Measurements from ENCODE around the gene PARVG.

The PARVG gene

DNA sequence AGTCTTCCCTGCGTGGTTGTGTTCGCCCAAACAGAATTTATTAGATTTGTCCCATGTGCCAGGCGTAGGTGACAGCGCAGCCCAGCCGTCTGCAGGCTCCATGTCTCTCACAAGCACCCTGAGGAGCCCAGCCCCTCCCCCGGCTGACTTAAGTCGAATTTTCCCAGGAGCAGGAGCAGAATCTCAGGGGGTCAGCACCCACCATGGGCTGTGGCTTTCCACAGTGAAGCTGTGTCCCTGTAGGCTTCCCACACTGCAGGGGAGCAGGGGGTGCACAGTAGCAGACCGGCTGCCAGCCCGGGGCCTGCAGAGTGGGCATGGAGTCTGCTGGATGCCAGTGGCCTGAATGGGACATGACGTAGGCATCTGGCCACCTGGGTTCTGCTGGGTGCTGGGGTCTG is 16.0 kb downstream of the PARVG start:
- peaks cover 7% of the 10 kb centered on the region for H3K36me3 ChIP-seq (ENCODE audit: control insufficient read depth, insufficient read depth, low read length)
- no peak overlapping the region for H3K4me3 ChIP-seq (replicated peaks; ENCODE audit: low read depth, low read length)
- DNase-seq (ENCODE audit: extremely low read depth, insufficient read length): no peak
- no peak for TF ChIP-seq CTCF (IDR thresholded peaks at IDR 0.05; ENCODE audit: insufficient read depth, low read length, poor library complexity, severe bottlenecking)
- H3K27me3 ChIP-seq (replicated peaks; ENCODE audit: control insufficient read depth, insufficient read depth, low read length): no peaks in the 10 kb centered on the region

- Histone ChIP-seq H3K27me3 (replicated peaks; ENCODE audit: control insufficient read depth, insufficient read depth, low read length) (no peaks in the 10 kb centered on the region), H3K4me3 (replicated peaks; ENCODE audit: low read depth, low read length) (no peak overlapping the region), H3K36me3 (ENCODE audit: control insufficient read depth, insufficient read depth, low read length) (peaks cover 7% of the 10 kb centered on the region)
- no peak for DNase-seq (ENCODE audit: extremely low read depth, insufficient read length)
- TF ChIP-seq CTCF (IDR thresholded peaks at IDR 0.05; ENCODE audit: insufficient read depth, low read length, poor library complexity, severe bottlenecking): no peak
Observed at GRCh38 chr22:44197271-44197670, 16.5 kb downstream of the PARVG start.

DNA sequence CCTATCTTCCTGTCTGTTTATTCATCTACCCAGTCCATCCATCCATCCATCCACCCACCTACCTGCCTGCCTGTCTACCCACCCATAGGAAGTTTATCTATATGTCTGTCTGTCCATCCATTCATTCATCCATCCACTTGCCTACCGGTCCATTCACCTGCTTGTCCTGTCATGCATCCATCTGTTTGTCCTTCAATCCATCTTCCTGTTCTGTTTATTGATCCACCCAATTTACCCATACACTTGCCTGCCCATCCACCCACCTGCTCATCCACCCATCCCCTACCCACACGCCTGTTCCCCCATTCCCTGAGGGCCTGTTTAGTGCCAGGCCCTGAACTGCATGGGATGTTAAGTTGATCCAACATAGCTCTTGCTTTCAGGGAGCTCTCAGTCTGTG is 18.4 kb downstream of the PARVG start:
- DNase-seq (ENCODE audit: extremely low read depth, insufficient read length): no peak
- TF ChIP-seq CTCF (IDR thresholded peaks at IDR 0.05; ENCODE audit: insufficient read depth, low read length, poor library complexity, severe bottlenecking): no peak
- peaks cover 7% of the 10 kb centered on the region for H3K36me3 ChIP-seq (ENCODE audit: control insufficient read depth, insufficient read depth, low read length)
- no peaks in the 10 kb centered on the region for H3K27me3 ChIP-seq (replicated peaks; ENCODE audit: control insufficient read depth, insufficient read depth, low read length)
- no peak overlapping the region for H3K4me3 ChIP-seq (replicated peaks; ENCODE audit: low read depth, low read length)

GRCh38 chr22:44199866-44200265 is 19.1 kb downstream of the PARVG start:
- Histone ChIP-seq H3K36me3 (ENCODE audit: control insufficient read depth, insufficient read depth, low read length) (peaks cover 7% of the 10 kb centered on the region), H3K27me3 (replicated peaks; ENCODE audit: control insufficient read depth, insufficient read depth, low read length) (no peaks in the 10 kb centered on the region), H3K4me3 (replicated peaks; ENCODE audit: low read depth, low read length) (no peak overlapping the region)
- DNase-seq (ENCODE audit: extremely low read depth, insufficient read length): no peak
- no peak for TF ChIP-seq CTCF (IDR thresholded peaks at IDR 0.05; ENCODE audit: insufficient read depth, low read length, poor library complexity, severe bottlenecking)

- Histone ChIP-seq H3K27me3 (replicated peaks; ENCODE audit: control insufficient read depth, insufficient read depth, low read length) (no peaks in the 10 kb centered on the region), H3K36me3 (ENCODE audit: control insufficient read depth, insufficient read depth, low read length) (peaks cover 7% of the 10 kb centered on the region), H3K4me3 (replicated peaks; ENCODE audit: low read depth, low read length) (no peak overlapping the region)
- TF ChIP-seq CTCF (IDR thresholded peaks at IDR 0.05; ENCODE audit: insufficient read depth, low read length, poor library complexity, severe bottlenecking): no peak
- DNase-seq (ENCODE audit: extremely low read depth, insufficient read length): no peak
Observed at GRCh38 chr22:44200451-44200850, 19.7 kb downstream of the PARVG start.

DNA sequence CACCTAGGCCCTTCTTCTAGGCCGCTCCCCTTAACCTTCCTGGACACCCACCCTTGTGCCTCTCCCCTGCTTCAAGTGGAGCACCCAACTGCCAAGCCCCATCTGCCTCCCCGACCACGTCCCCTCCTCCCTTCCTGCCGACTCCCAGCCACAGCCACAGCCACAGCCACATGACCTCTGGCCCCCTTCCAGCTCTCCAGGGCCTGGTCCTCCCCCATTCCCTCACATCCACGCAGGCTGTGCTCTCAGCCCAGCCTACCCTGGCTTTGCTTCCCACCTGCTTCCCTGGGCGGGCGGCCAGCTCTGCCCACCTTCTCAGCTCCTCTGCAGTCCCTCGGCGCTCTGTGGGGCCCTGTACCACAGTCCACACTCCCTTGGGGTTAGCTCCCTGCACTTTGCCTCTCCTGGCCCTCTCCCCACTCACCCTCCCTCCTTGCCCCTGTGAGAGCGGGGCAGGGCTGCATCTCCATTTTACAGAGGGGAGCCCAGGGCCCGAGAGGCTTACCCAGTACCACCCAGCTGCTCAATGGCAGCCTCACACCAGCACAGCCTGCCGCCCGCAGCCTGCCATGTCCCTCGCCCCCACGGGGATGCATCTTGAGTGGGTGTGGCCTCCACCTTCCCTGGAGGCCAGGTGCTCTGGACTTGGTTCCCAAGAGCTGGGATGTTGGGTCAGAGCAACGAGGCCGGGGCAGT is 20.3 kb downstream of the PARVG start:
- H3K27me3 ChIP-seq (replicated peaks; ENCODE audit: control insufficient read depth, insufficient read depth, low read length): no peaks in the 10 kb centered on the region
- H3K4me3 ChIP-seq (replicated peaks; ENCODE audit: low read depth, low read length): no peak overlapping the region
- TF ChIP-seq CTCF (IDR thresholded peaks at IDR 0.05; ENCODE audit: insufficient read depth, low read length, poor library complexity, severe bottlenecking): no peak
- no peak for DNase-seq (ENCODE audit: extremely low read depth, insufficient read length)
- H3K36me3 ChIP-seq (ENCODE audit: control insufficient read depth, insufficient read depth, low read length): peaks cover 7% of the 10 kb centered on the region

Data from GM06990 (cell line).